Trophoblast cell (in vitro differentiated cells and primary cell): ENCODE measurements around the gene KCNC2.

ENCODE experiments used
- DNase-seq, 2 donors: peaks; one replicate each; pipeline ENCODE4 v3.0.0-alpha.2; 2016
- H2AFZ ChIP-seq: 2 replicates; pipeline ENCODE4 v1.6.1; 2013; ENCODE audit warnings: low read length, moderate library complexity, mild to moderate bottlenecking; ENCODE audit not compliant: insufficient read depth, poor library complexity
- H2AK5ac ChIP-seq: 2 replicates; pipeline ENCODE4 v1.6.1; 2013; ENCODE audit warnings: mild to moderate bottlenecking, low read length
- H2BK120ac ChIP-seq: 2 replicates; pipeline ENCODE4 v1.6.1; 2013; ENCODE audit warnings: low read length, mild to moderate bottlenecking, moderate library complexity; ENCODE audit not compliant: insufficient read depth, poor library complexity
- H2BK12ac ChIP-seq: 2 replicates; pipeline ENCODE4 v1.6.1; 2013; ENCODE audit warnings: mild to moderate bottlenecking, low read length, moderate library complexity
- H2BK5ac ChIP-seq: 2 replicates; pipeline ENCODE4 v1.6.1; 2013; ENCODE audit warnings: low read length, low read depth, moderate library complexity, mild to moderate bottlenecking; ENCODE audit not compliant: poor library complexity
- H3K14ac ChIP-seq: 2 replicates; pipeline ENCODE4 v1.6.1; 2013; ENCODE audit warnings: mild to moderate bottlenecking, low read length
- H3K18ac ChIP-seq: 2 replicates; pipeline ENCODE4 v1.6.1; 2013; ENCODE audit warnings: mild to moderate bottlenecking, low read length
- H3K23ac ChIP-seq: 2 replicates; pipeline ENCODE4 v1.6.1; 2013; ENCODE audit warnings: low read length
- H3K27ac ChIP-seq: 2 replicates; pipeline ENCODE4 v1.5.1; 2013; ENCODE audit warnings: low read depth, mild to moderate bottlenecking, inconsistent platforms, low read length, moderate library complexity
- H3K27me3 ChIP-seq: 2 replicates; pipeline ENCODE4 v1.6.1; 2013; ENCODE audit warnings: inconsistent platforms, mild to moderate bottlenecking, low read length, moderate library complexity; ENCODE audit not compliant: insufficient read depth
- H3K36me3 ChIP-seq, 2 experiments: 1 replicate in 1 of 2; 2 replicates in 1 of 2; pipeline ENCODE4 v1.6.1; 2013; ENCODE audit warnings: low read length in 2 of 2, mild to moderate bottlenecking in 2 of 2, moderate library complexity in 1 of 2; ENCODE audit not compliant: insufficient read depth in 2 of 2, control insufficient read depth in 1 of 2
- H3K4ac ChIP-seq: 2 replicates; pipeline ENCODE4 v1.6.1; 2013; ENCODE audit warnings: low read depth, mild to moderate bottlenecking, low read length, moderate library complexity
- H3K4me1 ChIP-seq, 2 experiments: 1 replicate in 1 of 2; 2 replicates in 1 of 2; pipeline ENCODE4 v1.6.1; 2013; ENCODE audit warnings: low read length in 2 of 2, mild to moderate bottlenecking in 2 of 2, moderate library complexity in 1 of 2; ENCODE audit not compliant: insufficient read depth in 2 of 2, control insufficient read depth in 1 of 2
- H3K4me2 ChIP-seq: 2 replicates; pipeline ENCODE4 v1.6.1; 2013; ENCODE audit warnings: inconsistent platforms, mild to moderate bottlenecking, low read length, moderate library complexity
- H3K4me3 ChIP-seq: 2 replicates; pipeline ENCODE4 v1.5.1; 2013; ENCODE audit warnings: mild to moderate bottlenecking, low read depth, low read length, inconsistent platforms
- H3K79me1 ChIP-seq: one replicate; pipeline ENCODE4 v1.6.1; 2013; ENCODE audit warnings: low read length
- H3K79me2 ChIP-seq: 2 replicates; pipeline ENCODE4 v1.6.1; 2013; ENCODE audit warnings: low read length, mild to moderate bottlenecking; ENCODE audit not compliant: control insufficient read depth, insufficient read depth, poor library complexity
- H3K9ac ChIP-seq: 2 replicates; pipeline ENCODE4 v1.6.1; 2013; ENCODE audit warnings: mild to moderate bottlenecking, low read length
- H3K9me3 ChIP-seq: 2 replicates; pipeline ENCODE4 v1.6.1; 2013; ENCODE audit warnings: low read depth, mild to moderate bottlenecking, control low read depth, inconsistent platforms, low read length; ENCODE audit not compliant: insufficient read depth
- H4K12ac ChIP-seq: 2 replicates; pipeline ENCODE4 v1.6.1; 2013; ENCODE audit warnings: low read depth, mild to moderate bottlenecking, low read length, moderate library complexity
- H4K8ac ChIP-seq: 2 replicates; pipeline ENCODE4 v1.6.1; 2013; ENCODE audit warnings: low read depth, mild to moderate bottlenecking, low read length, moderate library complexity
- H4K91ac ChIP-seq: one replicate; pipeline ENCODE4 v1.6.1; 2013; ENCODE audit warnings: low read depth, mild to moderate bottlenecking, low read length, moderate library complexity
- WGBS: extraction: QIAGEN DNeasy Blood & Tissue Kit; methylation state at CpG from one replicate; pipeline ENCODE4 v1.1.7; 2013; ENCODE audit warnings: missing lambda C conversion rate; ENCODE audit not compliant: insufficient read length, insufficient coverage; ENCODE audit errors: extremely low coverage; 5-methylcytosine and 5-hydroxymethylcytosine counted together

Gene KCNC2

DNA sequence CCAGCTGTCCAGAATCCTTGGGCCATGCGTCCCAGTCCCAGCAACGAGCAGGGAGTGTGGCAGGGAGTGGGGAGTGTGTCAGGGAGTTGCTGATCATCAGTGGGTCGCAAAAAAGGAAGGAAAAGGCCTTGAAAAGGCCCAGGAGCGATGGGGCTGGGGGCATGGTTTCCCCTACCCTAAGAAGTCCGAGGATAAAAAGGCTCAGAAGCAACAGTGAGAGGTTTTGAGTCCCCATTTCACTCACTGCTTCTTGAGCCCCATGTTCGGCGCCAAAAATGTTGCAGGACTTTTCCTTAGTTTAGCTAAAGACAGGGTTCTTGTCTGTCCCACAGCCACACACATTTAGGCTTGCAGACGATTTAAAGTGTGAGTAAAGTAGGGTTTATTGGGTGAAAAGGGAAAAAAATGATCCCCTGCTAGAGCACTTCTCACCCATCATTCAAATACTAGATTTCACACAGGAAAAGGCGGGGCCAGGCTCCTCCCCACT, 189.5 kb downstream of the KCNC2 start:
- no peaks in the 10 kb centered on the region for H3K36me3 ChIP-seq
- WGBS, result no CpG with 5 or more reads among the region's 9 CpGs
- peaks cover 3% of the 10 kb centered on the region for H3K9me3 ChIP-seq

DNA sequence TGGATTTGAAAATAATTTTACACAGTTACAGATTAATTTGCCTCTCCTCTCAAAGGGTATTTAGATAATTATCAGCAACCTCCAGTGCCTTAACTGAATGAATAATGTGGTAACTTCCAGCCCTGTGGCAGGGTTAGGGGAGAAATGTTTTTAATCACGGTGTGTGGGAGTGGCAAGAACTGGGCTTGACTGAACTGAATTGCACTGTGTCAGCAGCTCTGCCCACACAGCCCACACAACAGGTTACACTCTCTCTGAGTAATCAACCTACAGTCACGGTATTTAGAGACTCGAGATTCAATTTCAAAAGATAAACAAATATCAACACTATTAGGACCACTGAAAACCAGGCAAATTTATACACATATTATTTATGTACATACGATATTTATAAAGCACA, 198.5 kb downstream of the KCNC2 start:
- Histone ChIP-seq H3K79me2 (no peaks in the 10 kb centered on the region), H2AK5ac (no peak overlapping the region), H3K9me3 (no peaks in the 10 kb centered on the region), H3K36me3 (no peaks in the 10 kb centered on the region), H4K12ac (no peak overlapping the region), H3K4ac (no peak overlapping the region), H3K79me1 (no peaks in the 10 kb centered on the region), H2BK120ac (no peak overlapping the region), H3K23ac (no peak overlapping the region), H3K27me3 (no peaks in the 10 kb centered on the region), H3K4me3 (no peak overlapping the region), H3K4me2 (no peak overlapping the region), H4K91ac (no peak overlapping the region), H2BK12ac (no peak overlapping the region), H3K9ac (no peak overlapping the region), H4K8ac (no peak overlapping the region), H3K27ac (no peak overlapping the region), H3K14ac (no peak overlapping the region), H2BK5ac (no peak overlapping the region), H3K4me1 (no peaks in the 10 kb centered on the region), H3K18ac (no peak overlapping the region), H2AFZ (no peak overlapping the region)
- DNase-seq, result no peak
- no CpG with 5 or more reads among the region's 4 CpGs for WGBS

More for the DNA sequence above, 189.5 kb downstream of the KCNC2 start:
- H3K4me3 ChIP-seq, result peak overlapping the region; percentile 36
- H3K4ac ChIP-seq, result no peak overlapping the region
- no peak overlapping the region for H3K18ac ChIP-seq
- no peak overlapping the region for H2BK120ac ChIP-seq
- H3K79me2 ChIP-seq, result no peaks in the 10 kb centered on the region
- no peak overlapping the region for H4K91ac ChIP-seq
- H2BK5ac ChIP-seq, result no peak overlapping the region
- no peak overlapping the region for H3K14ac ChIP-seq
- H2BK12ac ChIP-seq, result no peak overlapping the region
- no peaks in the 10 kb centered on the region for H3K27me3 ChIP-seq
- no peak for DNase-seq
- H3K27ac ChIP-seq, result no peak overlapping the region
- H2AK5ac ChIP-seq, result no peak overlapping the region
- no peak overlapping the region for H4K12ac ChIP-seq
- no peak overlapping the region for H3K23ac ChIP-seq
- no peaks in the 10 kb centered on the region for H3K4me1 ChIP-seq
- H2AFZ ChIP-seq, result no peak overlapping the region
- H4K8ac ChIP-seq, result no peak overlapping the region
- H3K4me2 ChIP-seq, result no peak overlapping the region
- no peak overlapping the region for H3K9ac ChIP-seq
- H3K79me1 ChIP-seq, result no peaks in the 10 kb centered on the region

DNA sequence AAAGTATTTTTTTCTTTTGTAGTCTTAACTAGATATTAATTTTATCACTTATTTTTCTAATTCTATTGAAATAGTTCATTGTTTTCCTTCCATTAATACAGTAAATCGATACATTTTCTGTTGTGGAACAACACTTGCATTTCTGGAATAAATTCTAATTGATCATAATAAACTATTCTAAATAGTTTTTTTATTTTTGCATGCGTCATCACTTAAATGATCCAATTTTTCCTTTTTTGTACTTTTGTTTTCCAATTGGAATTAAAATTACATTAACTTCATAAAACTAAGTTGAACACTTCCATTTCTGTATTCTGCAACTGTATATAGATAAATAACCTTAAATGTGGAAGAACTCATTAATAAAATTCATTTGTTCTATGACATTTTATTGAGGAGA, 202.5 kb downstream of the KCNC2 start:
- Histone ChIP-seq H2AK5ac (no peak overlapping the region), H3K4me1 (no peaks in the 10 kb centered on the region), H3K27me3 (no peaks in the 10 kb centered on the region), H3K36me3 (no peaks in the 10 kb centered on the region), H3K79me2 (no peaks in the 10 kb centered on the region), H2AFZ (no peak overlapping the region), H2BK5ac (no peak overlapping the region), H3K23ac (no peak overlapping the region), H3K18ac (no peak overlapping the region), H3K27ac (no peak overlapping the region), H4K91ac (no peak overlapping the region), H2BK12ac (no peak overlapping the region), H4K12ac (no peak overlapping the region), H3K4me3 (no peak overlapping the region), H3K9me3 (no peaks in the 10 kb centered on the region), H3K4ac (no peak overlapping the region), H3K14ac (no peak overlapping the region), H3K9ac (no peak overlapping the region), H4K8ac (no peak overlapping the region), H3K4me2 (no peak overlapping the region), H3K79me1 (no peaks in the 10 kb centered on the region), H2BK120ac (no peak overlapping the region)
- DNase-seq, result no peak
- no CpG with 5 or more reads among the region's 2 CpGs for WGBS

DNA sequence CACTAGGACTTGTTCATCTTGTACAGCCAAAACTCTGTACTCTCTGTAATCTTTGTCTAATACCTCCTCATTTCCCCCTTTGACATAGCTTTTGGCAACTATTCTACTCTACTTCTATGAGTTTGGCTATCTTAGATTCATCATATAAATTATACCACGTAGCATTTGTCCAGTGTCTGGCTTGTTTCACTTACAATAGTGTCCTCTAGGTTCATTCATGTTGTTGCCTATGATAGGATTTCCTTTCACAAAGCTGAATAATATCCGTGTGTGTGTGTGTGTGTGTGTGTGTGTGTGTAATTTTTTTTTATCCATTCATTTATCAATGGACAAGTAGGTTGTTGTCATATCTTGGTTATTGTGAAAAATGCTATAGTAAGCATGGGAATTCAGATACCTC, 209.5 kb downstream of the KCNC2 start:
- Histone ChIP-seq H3K18ac (no peak overlapping the region), H3K9ac (no peak overlapping the region), H2BK120ac (no peak overlapping the region), H2AFZ (no peak overlapping the region), H3K4me1 (no peaks in the 10 kb centered on the region), H3K36me3 (no peaks in the 10 kb centered on the region), H4K91ac (no peak overlapping the region), H3K27me3 (no peaks in the 10 kb centered on the region), H3K79me1 (no peaks in the 10 kb centered on the region), H3K9me3 (no peaks in the 10 kb centered on the region), H3K4ac (no peak overlapping the region), H2BK12ac (no peak overlapping the region), H3K4me2 (no peak overlapping the region), H3K14ac (no peak overlapping the region), H3K23ac (no peak overlapping the region), H2BK5ac (no peak overlapping the region), H4K8ac (no peak overlapping the region), H3K4me3 (no peak overlapping the region), H4K12ac (no peak overlapping the region), H3K27ac (no peak overlapping the region), H3K79me2 (no peaks in the 10 kb centered on the region), H2AK5ac (no peak overlapping the region)
- WGBS, result no CpG with 5 or more reads among the region's 2 CpGs
- no peak for DNase-seq
